Measurements from ENCODE around the gene ST6GALNAC2. TPM values are rescaled to one million over a fixed set of nuclear protein-coding genes. Genes with fewer than 3 reads are reported as not detected.
"Not testable (repeated sequence)": the region's sequence is repeated elsewhere in the genome, so short reads cannot be mapped to it uniquely, and the experiment has no call there.

The ST6GALNAC2 gene
- total RNA-seq, 2 experiments from 2014 or later, result 0.19 to 0.51 TPM

DNA sequence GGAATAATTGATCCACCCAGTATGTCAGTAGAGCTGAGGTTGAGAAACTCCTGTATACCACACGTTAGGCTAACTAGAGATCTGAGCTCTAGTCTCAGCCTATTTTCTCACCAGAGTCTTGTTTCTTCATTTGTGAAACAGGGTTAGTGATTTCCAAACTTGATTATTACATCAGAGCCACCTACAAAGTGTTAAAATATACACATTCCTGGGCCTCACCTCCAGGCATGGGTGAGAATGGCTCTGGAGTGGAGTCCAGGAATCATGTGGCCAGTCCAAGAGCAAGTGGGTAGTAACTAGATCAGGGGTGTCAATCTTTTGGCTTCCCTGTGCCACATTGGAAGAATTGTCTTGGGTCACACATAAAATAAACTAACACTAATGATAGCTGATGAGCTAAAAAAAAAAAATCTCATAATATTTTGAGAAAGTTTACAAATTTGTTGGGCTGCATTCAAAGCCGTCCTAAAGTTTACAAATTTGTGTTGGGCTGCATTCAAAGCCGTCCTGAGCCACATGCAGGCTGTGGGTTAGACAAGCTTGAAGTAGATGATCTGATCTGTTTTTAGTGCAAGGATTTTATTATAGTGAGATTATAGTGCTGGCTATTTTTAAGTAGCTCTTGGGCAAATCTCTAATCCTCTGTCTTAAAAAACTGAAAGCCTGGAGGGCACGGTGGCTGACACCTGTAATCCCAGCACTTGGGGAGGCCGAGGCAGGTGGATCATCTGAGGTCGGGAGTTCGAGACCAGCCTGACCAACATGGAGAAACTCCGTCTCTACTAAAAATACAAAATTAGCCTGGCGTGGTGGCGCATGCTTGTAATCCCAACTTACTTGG, 25.4 kb downstream of the ST6GALNAC2 start:
- Mint-ChIP-seq H3K27me3 (no peaks in the 10 kb centered on the region), H3K4me3 (peak overlapping the region; percentile 70), H3K4me1 (ENCODE audit: low read depth) (peaks cover 63% of the 10 kb centered on the region), H3K9me3 (no peaks in the 10 kb centered on the region), H3K36me3 (peaks cover 65% of the 10 kb centered on the region), H3K27ac (peak overlapping the region; percentile 70)
- POLR2A ChIA-PET, result interaction anchor here (0.6 to 1.0 kb wide), 3 partner anchors 26 to 149 kb away, joined by 3 to 5 read pairs (median 3); partner anchors contain the start of gene ST6GALNAC2
- intact Hi-C loops (cut with micrococcal nuclease), result no loop called here
- CTCF ChIA-PET, result interaction anchor here (0.8 to 7.8 kb wide), 8 partner anchors 12 to 167 kb away, joined by 3 to 74 read pairs (median 4); no protein-coding TSS in a partner anchor
- DNase-seq, result no peak

- intact Hi-C loops (cut with micrococcal nuclease), result loop anchor here (5.0 kb wide), 1 partner anchor 168 kb away; the partner anchor contains the start of genes JMJD6 and METTL23
- peaks cover 58% of the 10 kb centered on the region for H3K4me1 Mint-ChIP-seq (ENCODE audit: low read depth)
- DNase-seq, H3K9me3 Mint-ChIP-seq, H3K27me3 Mint-ChIP-seq: not testable (repeated sequence)
- H3K36me3 Mint-ChIP-seq, result peaks cover 57% of the 10 kb centered on the region
- CTCF ChIA-PET, result interaction anchor here (0.8 to 7.8 kb wide), 6 partner anchors 14 to 122 kb away, joined by 3 to 74 read pairs (median 6); no protein-coding TSS in a partner anchor
- H3K4me3 Mint-ChIP-seq, result peak overlapping the region; percentile 97
- H3K27ac Mint-ChIP-seq, result peak overlapping the region; percentile 70
- POLR2A ChIA-PET, result interaction anchor here (0.8 to 1.5 kb wide), 3 partner anchors 27 to 150 kb away, joined by 3 to 5 read pairs (median 3); partner anchors contain the start of gene ST6GALNAC2
Measured at GRCh38 chr17:76559460-76559859, 26.2 kb downstream of the ST6GALNAC2 start.

DNA sequence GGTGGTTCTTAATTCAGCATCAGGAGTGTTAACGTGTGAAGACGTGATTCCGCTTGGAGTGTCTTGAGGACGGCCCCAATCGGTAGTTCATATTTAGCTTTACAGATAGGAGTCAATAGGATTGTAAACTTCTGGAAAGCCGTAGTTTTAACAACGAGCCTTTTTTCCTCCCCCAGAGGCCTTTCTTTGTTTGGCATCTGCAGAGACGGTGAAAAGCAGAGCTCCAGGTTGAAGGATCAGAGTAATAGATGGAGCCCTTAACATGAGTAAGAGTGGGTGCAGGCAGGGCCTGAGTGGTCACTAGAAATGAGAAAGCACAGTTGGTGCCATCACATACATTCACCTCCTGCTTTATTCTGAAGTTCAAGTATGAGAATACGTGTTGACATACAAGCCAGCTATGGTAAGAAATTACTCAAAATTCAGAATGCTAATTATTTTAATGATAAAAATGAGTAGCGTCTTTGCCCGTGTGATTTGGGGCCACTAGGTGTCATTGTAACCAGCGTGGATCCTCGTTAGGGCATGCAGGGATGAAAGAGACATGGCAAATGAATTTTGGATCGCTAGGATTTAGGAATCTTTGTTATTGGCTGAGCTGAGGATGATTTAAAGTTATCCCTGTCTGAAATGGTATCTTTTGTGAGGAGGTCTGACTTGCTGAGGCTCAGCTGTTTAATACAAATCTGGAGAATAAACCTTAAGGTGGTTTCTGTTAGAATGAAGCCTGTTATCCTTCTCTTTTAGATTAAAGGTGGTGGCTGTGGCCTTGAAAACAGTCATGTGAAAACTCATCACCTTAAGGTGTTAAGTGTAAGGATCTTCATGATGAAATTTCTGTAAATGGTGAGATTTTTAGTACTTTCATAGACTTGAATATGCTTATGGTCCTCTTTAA, 27.2 kb downstream of the ST6GALNAC2 start:
- peak overlapping the region; percentile 99 for H3K27ac Mint-ChIP-seq
- ChIA-PET POLR2A (interaction anchor here (0.5 to 2.9 kb wide), 12 partner anchors 8 to 178 kb away, joined by 3 to 18 read pairs (median 4); partner anchors contain the start of genes SRSF2 and ST6GALNAC2), CTCF (interaction anchor here (0.7 to 7.8 kb wide), 19 partner anchors 8 to 176 kb away, joined by 3 to 74 read pairs (median 5); partner anchors contain the start of genes PRCD and ST6GALNAC1)
- no peaks in the 10 kb centered on the region for H3K27me3 Mint-ChIP-seq
- H3K4me1 Mint-ChIP-seq (ENCODE audit: low read depth), result peaks cover 57% of the 10 kb centered on the region
- DNase-seq, result peak; percentile 62
- H3K4me3 Mint-ChIP-seq, result peak overlapping the region; percentile 97
- intact Hi-C loops (cut with micrococcal nuclease), result loop anchor here (5.0 kb wide), 1 partner anchor 169 kb away; the partner anchor contains the start of genes JMJD6 and METTL23
- H3K9me3 Mint-ChIP-seq, result no peaks in the 10 kb centered on the region
- H3K36me3 Mint-ChIP-seq, result peaks cover 54% of the 10 kb centered on the region

DNA sequence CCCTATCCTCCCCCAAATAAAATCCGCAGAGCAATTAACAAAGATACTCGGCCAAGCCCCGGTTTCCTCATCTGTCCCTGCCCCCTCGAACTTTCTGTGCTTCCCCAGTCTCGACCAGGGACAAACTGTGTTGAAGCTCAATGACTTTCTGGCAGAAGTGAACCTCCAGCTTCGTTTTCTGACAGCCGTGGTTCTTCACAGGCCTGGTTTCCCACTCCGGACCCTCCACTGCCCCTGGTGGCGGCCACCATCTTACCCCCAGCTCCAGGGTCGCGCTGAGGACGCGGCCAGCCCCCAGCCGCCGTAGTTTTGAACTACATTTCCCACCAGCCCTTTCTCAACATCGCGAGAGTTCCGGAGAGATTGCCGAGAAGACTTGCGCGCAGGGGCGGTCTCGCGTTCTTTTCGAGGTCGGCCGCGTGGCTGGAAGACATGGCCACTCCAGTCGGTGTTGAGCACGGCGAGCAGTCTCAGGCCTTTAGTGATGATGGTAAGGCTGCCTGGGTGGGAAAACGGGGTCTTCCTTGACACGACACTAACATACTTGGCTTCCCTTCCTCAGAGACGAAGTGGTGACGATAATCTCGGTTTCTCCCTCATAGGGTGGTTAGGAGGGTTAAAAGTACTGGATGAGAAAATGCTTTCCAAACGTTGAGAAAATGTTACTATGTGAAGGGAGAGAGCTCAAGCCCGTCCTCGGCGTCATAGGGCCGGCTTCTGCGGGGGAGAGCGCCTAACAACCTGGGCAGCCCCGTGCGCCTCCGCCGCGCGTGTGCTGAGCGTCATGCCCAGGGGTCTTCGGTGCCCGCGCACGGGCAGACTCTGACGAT, 28.1 kb downstream of the ST6GALNAC2 start:
- intact Hi-C loops (cut with micrococcal nuclease), result loop anchor here (1.0 to 5.0 kb wide), 3 partner anchors 42 to 170 kb away; partner anchors contain the start of genes JMJD6 and METTL23
- H3K36me3 Mint-ChIP-seq, result peaks cover 46% of the 10 kb centered on the region
- H3K27ac Mint-ChIP-seq, result peak overlapping the region; percentile 99
- no peaks in the 10 kb centered on the region for H3K27me3 Mint-ChIP-seq
- H3K4me3 Mint-ChIP-seq, result peak overlapping the region; percentile 97
- H3K9me3 Mint-ChIP-seq, result no peaks in the 10 kb centered on the region
- DNase-seq, result peak; percentile 96
- peaks cover 48% of the 10 kb centered on the region for H3K4me1 Mint-ChIP-seq (ENCODE audit: low read depth)
- ChIA-PET CTCF (interaction anchor here (0.7 to 7.8 kb wide), 23 partner anchors 9 to 177 kb away, joined by 3 to 74 read pairs (median 5); partner anchors contain the start of genes PRCD, ST6GALNAC1 and ST6GALNAC2), POLR2A (interaction anchor here (0.7 to 2.9 kb wide), 19 partner anchors 9 to 293 kb away, joined by 3 to 18 read pairs (median 3); partner anchors contain the start of genes PRPSAP1, SRSF2, ST6GALNAC2 and UBALD2)

DNA sequence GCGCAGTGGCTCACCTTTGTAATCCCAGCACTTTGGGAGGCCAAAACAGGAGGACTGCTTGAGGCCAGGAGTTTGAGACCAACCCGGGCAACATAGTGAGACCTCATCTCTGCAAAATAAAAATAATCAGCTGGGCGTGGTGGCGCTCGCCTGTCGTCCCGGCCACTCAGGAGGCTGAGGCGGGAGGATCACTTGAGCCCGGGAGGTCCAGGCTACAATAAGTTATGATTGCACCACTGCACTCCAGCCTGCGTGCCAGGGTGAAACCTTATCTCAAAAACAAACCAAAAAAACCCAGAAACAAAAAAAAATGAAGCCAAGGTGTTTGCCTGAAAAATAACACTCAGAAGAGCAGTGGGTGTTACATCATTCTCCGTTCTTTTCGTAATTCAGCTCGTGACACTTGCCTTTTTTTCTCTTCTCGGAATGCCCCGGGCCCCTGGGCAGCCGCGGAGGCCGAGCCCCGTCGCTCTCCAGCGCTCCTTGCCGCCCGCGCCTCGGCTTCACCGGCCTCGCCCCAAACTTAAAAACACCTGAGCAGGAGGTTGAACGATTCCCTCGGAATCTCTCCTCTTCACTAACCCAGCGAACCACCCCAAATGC, 28.8 kb downstream of the ST6GALNAC2 start:
- peak overlapping the region; percentile 99 for H3K27ac Mint-ChIP-seq
- CTCF ChIA-PET, result interaction anchor here (0.7 to 7.8 kb wide), 15 partner anchors 10 to 161 kb away, joined by 3 to 74 read pairs (median 6); partner anchors contain the start of gene ST6GALNAC2
- POLR2A ChIA-PET, result interaction anchor here (0.7 to 2.9 kb wide), 13 partner anchors 10 to 292 kb away, joined by 3 to 18 read pairs (median 3); partner anchors contain the start of genes PRPSAP1, SRSF2, ST6GALNAC2 and UBALD2
- peak overlapping the region; percentile 97 for H3K4me3 Mint-ChIP-seq
- no peaks in the 10 kb centered on the region for H3K27me3 Mint-ChIP-seq
- peaks cover 43% of the 10 kb centered on the region for H3K4me1 Mint-ChIP-seq (ENCODE audit: low read depth)
- peak; percentile 53 for DNase-seq
- H3K9me3 Mint-ChIP-seq, result no peaks in the 10 kb centered on the region
- intact Hi-C loops (cut with micrococcal nuclease), result loop anchor here (1.0 to 5.0 kb wide), 3 partner anchors 42 to 170 kb away; partner anchors contain the start of genes JMJD6 and METTL23
- peaks cover 43% of the 10 kb centered on the region for H3K36me3 Mint-ChIP-seq

DNA sequence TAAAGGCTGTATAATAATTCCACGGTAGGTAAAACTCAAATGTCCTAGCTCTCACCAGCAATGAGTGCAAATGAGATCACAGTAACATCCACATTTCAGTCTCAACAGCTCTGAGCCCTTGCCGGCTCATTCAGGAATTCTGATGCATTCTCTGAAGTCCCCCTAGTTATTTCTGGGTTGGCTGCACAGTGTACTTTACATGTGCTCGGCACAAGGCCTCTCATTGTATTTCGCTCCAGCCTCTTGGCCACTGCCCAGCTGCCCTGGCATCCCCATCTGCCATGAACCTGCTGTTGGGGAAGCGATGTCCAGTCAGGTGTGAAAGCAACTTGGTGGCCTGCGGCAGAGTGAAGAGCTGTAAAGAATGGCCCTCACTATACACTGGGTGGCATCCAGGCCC, 31.5 kb downstream of the ST6GALNAC2 start:
- Mint-ChIP-seq H3K36me3 (peaks cover 19% of the 10 kb centered on the region), H3K27me3 (no peaks in the 10 kb centered on the region), H3K4me1 (ENCODE audit: low read depth) (peaks cover 18% of the 10 kb centered on the region), H3K9me3 (no peaks in the 10 kb centered on the region), H3K27ac (no peak overlapping the region), H3K4me3 (no peak overlapping the region)
- intact Hi-C loops (cut with micrococcal nuclease), result no loop called here
- no peak for DNase-seq
- POLR2A ChIA-PET, result no interaction called here
- CTCF ChIA-PET, result interaction anchor here (1.4 to 7.8 kb wide), 2 partner anchors 31 to 69 kb away, joined by 3 to 74 read pairs; no protein-coding TSS in a partner anchor

DNA sequence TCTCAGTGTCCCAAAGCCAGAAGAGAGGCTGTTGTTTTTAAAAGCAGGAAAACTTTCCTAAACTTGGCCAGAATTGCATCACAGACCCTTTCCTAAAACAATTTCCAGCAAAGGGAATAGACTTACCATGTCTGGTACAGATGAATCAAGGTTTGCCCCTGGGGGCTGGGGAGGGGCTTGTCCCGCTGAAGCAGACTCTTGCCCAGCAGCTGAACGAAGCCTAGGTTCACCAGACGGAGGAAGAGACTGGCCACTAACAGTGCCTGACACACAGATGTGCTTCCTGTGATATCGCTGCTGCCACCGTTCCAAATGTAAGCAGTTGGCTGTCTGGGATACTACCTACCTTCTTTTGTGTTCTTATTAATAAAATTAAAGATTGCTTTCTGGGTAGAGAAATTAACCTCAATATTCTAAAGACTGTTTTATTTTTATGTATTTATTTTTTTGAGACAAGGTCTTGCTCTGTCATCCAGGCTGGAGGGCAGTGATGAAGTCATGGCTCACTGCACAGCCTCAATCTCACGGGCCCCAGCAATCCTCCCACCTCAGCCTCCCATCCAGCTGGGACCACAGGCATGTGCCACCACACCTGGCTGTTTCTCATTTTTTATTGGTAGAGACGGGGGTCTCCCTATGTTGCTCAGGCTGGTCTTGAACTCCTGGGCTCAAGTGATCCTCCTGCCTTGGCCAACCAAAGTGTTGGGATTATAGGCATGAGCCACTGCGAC, 32.3 kb downstream of the ST6GALNAC2 start:
- Mint-ChIP-seq H3K4me1 (ENCODE audit: low read depth) (peaks cover 12% of the 10 kb centered on the region), H3K27me3 (no peaks in the 10 kb centered on the region), H3K9me3 (no peaks in the 10 kb centered on the region), H3K36me3 (peaks cover 11% of the 10 kb centered on the region), H3K27ac (no peak overlapping the region), H3K4me3 (no peak overlapping the region)
- CTCF ChIA-PET, result interaction anchor here (0.8 to 7.8 kb wide), 3 partner anchors 30 to 70 kb away, joined by 3 to 74 read pairs (median 3); no protein-coding TSS in a partner anchor
- POLR2A ChIA-PET, result no interaction called here
- intact Hi-C loops (cut with micrococcal nuclease), result no loop called here
- DNase-seq, result no peak

DNA sequence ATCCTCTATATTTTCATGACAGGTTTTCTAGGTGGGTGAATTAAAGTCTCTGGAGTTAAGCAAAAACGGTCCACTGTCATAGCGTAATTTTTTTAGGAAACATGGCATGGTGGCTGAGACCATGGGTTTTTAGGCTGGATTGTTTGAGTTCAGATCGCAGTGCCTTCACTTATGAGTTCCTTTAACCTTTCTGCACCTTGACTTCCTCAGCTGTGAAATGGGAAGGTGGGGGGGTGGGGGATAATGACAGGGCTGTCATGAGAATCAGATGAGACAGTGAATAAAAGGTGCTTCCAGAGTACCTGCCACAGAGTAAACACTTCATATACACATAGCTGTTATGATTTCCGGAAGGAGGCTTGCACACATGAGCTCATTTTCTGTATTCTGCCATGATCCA, 34.0 kb downstream of the ST6GALNAC2 start:
- POLR2A ChIA-PET, result no interaction called here
- Mint-ChIP-seq H3K36me3 (no peaks in the 10 kb centered on the region), H3K4me1 (ENCODE audit: low read depth) (peaks cover 7% of the 10 kb centered on the region), H3K27me3 (no peaks in the 10 kb centered on the region), H3K27ac (no peak overlapping the region), H3K4me3 (no peak overlapping the region), H3K9me3 (no peaks in the 10 kb centered on the region)
- CTCF ChIA-PET, result no interaction called here
- no peak for DNase-seq
- intact Hi-C loops (cut with micrococcal nuclease), result no loop called here

DNA sequence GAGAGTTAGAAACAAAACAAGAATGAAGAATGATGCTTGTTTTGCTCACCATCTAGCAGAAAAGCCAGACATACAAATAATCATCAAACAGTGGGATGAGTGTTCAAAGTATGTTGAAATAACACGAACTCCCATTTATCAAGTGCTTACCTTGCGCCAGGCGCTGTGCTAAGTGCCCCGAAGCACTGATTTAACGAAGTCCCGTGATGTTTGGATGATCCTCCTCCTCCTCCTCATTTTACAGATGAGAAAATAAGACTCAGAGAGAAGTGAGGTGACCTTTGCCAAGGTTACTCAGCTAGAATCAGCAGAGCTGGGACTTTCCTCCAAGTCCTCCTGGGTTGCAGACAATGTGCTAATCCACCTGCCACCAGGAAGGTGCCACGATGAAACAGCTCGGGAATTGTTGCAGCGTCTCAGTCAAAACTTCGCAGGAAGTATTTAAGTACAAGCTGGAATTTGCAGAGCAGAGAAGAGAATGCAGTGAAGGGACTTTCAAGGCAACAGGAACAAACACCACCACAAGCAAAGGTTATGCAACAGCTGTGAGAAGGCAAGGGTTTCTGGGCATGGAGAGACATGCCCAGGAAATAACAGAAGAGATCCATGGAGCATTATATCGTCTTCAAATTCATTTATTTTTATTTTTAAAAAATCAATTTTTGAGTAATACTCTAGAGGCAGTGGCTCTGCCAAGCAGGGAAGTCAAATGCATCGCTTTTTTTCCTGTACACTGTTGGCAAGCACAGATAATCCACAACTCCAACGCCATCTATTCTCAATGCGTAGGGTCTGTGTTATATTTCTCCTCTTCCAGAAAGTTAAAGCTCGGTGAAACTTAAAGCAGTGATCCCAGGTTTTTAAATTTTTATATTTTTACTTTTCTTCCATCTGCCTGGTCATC, 34.7 kb downstream of the ST6GALNAC2 start:
- Mint-ChIP-seq H3K4me3 (no peak overlapping the region), H3K36me3 (no peaks in the 10 kb centered on the region), H3K27ac (no peak overlapping the region), H3K4me1 (ENCODE audit: low read depth) (peaks cover 3% of the 10 kb centered on the region), H3K9me3 (no peaks in the 10 kb centered on the region), H3K27me3 (no peaks in the 10 kb centered on the region)
- ChIA-PET CTCF (interaction anchor here (1.1 kb wide), 1 partner anchor 73 kb away, joined by 3 read pairs; no protein-coding TSS in a partner anchor), POLR2A (no interaction called here)
- intact Hi-C loops (cut with micrococcal nuclease), result no loop called here
- no peak for DNase-seq
